ENCODE results near the gene OR8K3.

Gene OR8K3

GRCh38 chr11:56314844-56315243 lies at the start of gene OR8K3:
OR8K3 (plus strand) TSS chr11:56315144; CDS start chr11:56318307, 3,163 bp downstream.
- no peak for DNase-seq (ENCODE audit: low read depth)

- DNase-seq (ENCODE audit: low read depth): no peak
Observed at GRCh38 chr11:56271092-56271491, 43.9 kb upstream of the OR8K3 start.

- DNase-seq (ENCODE audit: low read depth): no peak
Observed at GRCh38 chr11:56273854-56274253, 41.1 kb upstream of the OR8K3 start, which contains the start of gene OR5T1. OR5T1 (plus strand) TSS chr11:56274154; CDS start chr11:56275639, 1,485 bp downstream.

GRCh38 chr11:56292154-56292553 lies 22.8 kb upstream of the OR8K3 start, which contains the start of gene OR8H1:
OR8H1 (minus strand) TSS chr11:56292254; CDS start chr11:56291062, 1,192 bp downstream.
- DNase-seq (ENCODE audit: low read depth): no peak

GRCh38 chr11:56296898-56297297 lies 18.0 kb upstream of the OR8K3 start:
- DNase-seq (ENCODE audit: low read depth): no peak

GRCh38 chr11:56307836-56308235 lies 7.1 kb upstream of the OR8K3 start:
- no peak for DNase-seq (ENCODE audit: low read depth)

GRCh38 chr11:56331861-56332491 lies 17.0 kb downstream of the OR8K3 start:
- no peak for DNase-seq (ENCODE audit: low read depth)

GRCh38 chr11:56333156-56333555 lies 18.2 kb downstream of the OR8K3 start:
- DNase-seq (ENCODE audit: low read depth): no peak

- no peak for DNase-seq (ENCODE audit: low read depth)
Observed at GRCh38 chr11:56340289-56340688, 25.3 kb downstream of the OR8K3 start.

- no peak for DNase-seq (ENCODE audit: low read depth)
Observed at GRCh38 chr11:56345739-56346138, 30.8 kb downstream of the OR8K3 start, which contains the start of gene OR8K1. OR8K1 (plus strand) TSS chr11:56346039; CDS start chr11:56346039, 0 bp downstream.

GRCh38 chr11:56353991-56354390 lies 39.0 kb downstream of the OR8K3 start, which contains the start of gene OR8J1:
OR8J1 (plus strand) TSS chr11:56354291; CDS start chr11:56360247, 5,956 bp downstream.
- DNase-seq (ENCODE audit: low read depth): no peak
